Dermis blood vessel endothelial cell (primary cell): Measurements from ENCODE around the gene CACNG7. TPM values are rescaled to one million over a fixed set of nuclear protein-coding genes. Genes with fewer than 3 reads are reported as not detected.

Experiments
- DNase-seq: peaks from one replicate; pipeline ENCODE4 v3.0.0; 2010
- total RNA-seq: library from RNA; depleted of rRNA; stranded (reverse); fragments of >200 nt; gene quantifications from 2 replicates; pipeline ENCODE4 v1.2.3, GENCODE V29; 2014

The CACNG7 gene
- total RNA-seq, 1 donor from 2014 or later, result not detected

DNA sequence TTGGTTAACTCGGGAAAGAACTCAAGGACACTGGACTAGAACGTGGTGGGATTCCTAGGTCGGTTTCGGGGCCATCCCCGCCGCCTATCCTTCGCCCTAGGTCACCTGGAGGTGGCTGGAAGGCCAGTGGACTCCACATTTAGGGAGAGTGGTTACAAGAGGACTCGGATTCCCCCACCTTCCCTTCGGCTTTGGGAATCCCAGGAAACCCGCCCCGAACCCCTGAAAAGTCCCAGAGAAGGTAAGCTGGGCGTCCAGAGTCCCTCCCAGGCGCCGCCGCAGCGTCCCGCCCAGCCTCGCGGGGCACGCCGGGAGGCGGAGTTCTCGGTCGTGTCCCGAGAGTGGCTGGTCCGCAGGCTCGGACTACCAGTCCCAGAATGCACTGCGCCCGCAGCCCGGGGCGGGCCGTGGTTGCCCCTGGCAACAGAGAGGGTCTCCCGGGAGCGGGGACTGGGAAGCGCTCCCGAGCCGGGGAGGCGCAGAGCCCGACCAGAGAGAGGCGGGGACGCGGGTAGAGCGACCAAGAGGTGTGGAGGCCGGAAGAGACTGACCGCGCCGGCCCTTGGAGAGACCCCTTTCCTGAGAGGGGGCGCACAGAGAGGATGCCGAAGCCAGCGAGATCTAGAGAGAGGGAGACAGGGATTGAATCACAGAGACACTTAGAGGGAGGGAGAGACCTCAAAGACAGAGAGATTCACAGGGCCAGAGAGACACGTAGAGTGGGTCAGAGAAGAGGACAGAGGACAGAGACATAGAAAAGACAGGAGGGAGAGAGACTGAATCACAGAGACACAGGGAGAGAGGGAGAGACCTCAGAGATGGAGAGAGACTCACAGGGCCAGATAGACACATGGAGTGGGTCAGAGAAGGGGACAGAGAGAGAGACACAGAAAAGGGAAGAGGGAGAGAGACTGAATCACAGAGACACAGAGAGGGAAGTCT lies 29.7 kb upstream of the CACNG7 start:
- DNase-seq, result peak; percentile 90

DNA sequence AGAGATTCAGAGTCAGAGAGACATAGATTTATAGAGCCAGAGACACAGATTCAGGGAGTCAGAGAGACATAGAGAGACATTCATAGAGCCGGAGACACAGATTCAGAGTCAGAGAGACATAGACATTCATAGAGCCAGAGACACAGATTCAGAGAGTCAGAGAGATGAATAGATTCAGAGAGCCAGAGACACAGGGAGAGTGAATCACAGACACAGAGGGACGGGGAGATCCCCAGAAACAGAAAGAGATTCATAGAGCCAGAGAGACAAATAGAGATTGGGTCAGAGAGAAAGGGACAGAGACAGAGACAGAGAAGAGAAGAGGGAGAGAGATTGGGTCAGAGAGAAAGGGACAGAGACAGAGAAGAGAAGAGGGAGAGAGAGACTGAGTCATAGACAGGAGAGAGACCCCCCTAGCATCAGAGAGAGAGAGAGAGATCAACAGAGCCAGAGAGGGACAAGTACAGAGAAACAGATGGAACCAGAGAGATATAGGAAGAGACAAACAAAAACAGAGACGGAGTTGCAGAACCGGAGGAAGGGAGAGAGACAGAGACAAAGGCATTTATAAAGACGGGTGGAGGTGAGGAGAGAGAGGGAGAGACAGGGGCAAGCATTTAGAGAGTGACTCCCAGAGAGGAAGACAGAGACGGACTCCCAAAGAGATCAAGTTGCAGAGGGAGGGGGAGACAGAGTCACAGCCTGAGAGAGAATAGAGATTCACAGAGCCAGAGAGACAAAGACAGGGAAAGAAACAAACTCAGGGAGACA lies 28.2 kb upstream of the CACNG7 start:
- DNase-seq, result no peak

DNA sequence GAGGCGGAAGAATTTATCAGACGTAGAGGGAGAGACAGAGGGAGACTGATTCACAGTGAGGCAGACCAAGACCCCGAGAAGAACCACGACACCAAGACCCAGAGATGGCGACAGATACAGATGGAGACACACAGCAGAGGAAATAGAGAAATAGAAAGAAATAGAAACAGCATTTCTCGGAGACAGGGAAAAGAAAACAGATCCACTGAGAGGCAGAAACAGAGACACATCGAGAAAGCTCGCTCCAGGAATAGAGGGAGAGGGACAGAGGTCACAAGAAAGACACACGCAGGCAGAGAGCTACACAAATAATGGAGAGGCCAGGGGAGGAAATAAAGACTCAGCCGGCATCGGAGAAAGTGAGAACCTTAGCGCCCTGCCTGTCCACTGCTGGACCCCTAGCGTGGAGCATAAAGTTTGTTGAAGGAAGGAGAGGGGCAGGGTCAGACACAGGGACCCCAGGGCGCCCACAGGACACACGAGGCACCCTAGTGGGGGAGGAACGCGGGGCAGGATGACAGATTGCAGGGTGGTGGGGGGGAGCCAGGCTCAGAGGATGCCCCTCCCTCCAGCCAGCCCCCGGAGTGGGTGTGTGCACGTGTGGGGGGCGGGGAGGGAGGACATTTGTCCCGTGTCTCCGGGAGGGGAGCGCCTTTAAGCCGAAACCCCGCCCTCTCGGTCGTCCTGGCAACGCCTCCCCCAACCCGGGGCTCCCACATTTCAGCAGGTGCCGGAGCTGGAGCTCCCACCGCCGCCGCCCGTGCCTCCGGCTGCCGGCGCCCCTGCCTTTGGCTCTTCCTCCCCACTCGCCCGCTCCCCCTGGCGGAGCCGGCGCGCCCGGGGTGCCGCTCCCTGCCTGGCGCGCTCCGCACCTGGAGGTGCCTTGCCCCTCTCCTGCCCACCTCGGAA lies 27.3 kb upstream of the CACNG7 start, which contains the start of gene PRKCG:
Gene PRKCG, plus strand, starts transcription at position 716 of the 909 bp plus-strand sequence. CDS start 298 bp downstream, outside the sequence.
- peak; percentile 35 for DNase-seq

DNA sequence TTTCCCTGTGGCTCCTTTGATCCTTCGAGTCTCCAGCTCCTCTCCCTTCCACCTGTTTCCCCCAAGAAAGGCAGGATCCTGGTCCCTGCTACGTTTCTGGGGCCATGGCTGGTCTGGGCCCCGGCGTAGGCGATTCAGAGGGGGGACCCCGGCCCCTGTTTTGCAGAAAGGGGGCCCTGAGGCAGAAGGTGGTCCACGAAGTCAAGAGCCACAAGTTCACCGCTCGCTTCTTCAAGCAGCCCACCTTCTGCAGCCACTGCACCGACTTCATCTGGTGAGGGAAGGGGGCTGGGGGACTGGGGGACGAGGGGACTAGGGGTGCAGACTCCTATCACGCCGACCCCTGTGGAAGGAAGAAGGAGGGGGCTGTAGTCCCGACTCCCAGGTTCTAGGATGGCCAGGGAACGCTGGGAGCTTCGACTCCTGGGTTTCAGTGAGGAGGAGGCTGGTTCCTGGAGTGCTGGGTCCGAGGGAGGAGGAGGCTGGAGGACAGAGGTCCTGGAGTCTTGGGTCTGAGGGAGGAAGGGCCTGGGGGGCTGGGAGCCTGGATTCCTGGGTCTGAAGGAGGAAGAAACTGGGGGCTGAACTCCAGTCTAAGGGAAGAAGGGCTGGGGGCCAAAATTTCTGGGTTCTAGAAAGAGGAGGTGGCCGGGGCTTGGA lies 26.6 kb upstream of the CACNG7 start:
- DNase-seq, result no peak

DNA sequence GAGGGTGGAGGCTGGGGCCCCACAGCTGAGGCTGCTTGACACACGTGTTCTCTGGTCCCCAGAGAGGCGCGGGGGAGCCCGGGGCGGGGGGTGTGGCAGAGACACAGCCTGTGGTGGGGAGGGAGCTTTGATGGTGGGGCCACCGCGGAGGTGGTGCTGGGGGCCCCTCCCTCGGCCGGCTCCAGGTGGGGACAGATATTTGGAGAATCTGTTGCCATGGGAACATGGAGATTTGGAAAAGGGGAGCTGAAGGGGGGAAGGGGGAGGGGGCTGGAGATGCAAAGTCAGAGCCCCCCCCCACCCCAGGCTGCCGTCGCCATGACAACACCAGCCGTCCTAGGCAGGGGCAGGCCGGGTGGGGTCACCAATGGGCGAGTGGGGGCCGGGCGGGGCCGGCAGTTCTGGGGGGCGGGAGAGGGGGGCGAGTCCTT lies 25.8 kb upstream of the CACNG7 start:
- DNase-seq, result no peak

DNA sequence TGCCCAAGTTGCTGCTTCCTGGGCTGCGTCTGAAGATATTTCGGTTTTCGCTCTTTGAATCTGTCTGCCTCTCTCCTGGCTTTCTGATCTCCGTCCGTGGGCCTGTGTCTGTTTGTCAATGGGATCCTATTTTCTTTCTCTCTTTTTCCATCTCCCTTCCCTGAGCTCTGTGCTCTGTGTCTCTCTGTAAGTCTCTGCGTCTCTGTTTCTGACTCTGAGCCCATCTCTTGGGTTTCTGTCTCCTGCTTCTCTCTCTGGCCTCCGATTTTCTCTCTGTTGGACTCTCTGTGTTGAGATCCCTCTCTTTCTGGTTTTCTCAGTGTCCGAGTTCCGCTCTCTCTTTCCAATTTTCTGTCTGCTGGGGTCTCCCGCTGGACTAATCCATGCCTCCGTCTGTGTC lies 25.3 kb upstream of the CACNG7 start:
- DNase-seq, result no peak

DNA sequence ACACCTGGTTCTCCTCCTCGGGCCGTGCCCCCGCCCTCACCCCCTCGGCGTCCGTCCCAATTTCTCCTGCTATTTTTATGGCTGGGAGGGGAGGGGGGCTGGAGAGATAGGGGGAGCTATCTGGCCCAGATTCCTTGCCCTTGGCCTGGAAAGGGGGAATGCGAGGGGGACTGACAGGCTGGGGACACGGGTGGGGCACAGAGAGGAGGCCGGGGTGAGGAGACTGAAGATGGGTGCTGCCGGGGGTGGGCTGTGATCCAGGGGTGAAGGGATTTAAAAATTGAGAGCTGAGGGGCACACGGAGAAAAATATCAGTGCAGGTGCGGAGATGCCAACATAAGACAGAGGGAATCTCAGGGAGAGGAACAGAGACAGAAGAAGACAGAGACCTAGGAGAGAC lies 24.8 kb upstream of the CACNG7 start:
- no peak for DNase-seq

DNA sequence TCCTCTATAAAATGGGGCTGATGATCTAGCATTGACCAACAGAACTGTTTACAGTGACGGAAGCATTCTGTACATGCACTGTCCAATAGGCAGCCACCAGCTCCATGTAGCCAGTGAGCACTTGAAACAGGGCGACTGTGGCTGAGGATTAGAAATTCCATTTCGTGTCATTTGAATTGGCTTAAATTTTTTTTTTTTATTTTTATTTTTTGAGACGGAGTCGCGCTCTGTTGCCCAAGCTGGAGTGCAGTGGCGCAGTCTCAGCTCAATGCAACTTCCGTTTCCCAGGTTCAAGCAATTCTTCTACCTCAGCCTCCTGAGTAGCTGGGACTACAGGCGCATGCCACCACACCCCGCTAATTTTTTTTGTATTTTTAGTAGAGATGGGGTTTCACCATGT lies 24.0 kb upstream of the CACNG7 start:
- DNase-seq, result no peak

DNA sequence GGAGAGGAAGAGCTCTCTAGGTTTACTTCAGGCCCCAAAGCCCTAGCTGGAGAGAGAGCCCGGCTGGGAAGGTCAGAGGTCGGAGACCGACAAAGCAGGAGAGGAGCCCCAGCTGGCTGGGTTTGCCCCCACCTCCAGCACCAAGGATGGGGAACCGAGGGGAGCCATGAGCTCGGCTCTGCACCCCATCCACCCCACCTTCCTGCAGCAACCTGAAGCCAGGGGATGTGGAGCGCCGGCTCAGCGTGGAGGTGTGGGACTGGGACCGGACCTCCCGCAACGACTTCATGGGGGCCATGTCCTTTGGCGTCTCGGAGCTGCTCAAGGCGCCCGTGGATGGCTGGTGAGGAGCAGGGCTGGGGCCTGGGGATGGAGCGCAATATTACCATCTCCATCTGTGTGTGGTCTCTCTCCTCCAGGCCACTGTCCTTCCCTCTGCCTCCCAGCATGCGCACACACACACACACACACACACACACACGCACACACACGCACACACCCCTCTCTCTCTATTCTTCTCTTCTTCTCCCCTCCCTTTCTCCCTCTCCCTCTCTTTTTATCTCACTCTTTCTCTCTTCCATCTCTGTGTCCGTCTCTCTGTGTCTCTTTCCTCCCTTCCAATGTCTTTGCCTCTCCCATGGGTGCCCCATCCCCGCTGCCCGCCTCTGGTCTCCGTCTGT lies 16.6 kb upstream of the CACNG7 start:
- DNase-seq, result no peak

DNA sequence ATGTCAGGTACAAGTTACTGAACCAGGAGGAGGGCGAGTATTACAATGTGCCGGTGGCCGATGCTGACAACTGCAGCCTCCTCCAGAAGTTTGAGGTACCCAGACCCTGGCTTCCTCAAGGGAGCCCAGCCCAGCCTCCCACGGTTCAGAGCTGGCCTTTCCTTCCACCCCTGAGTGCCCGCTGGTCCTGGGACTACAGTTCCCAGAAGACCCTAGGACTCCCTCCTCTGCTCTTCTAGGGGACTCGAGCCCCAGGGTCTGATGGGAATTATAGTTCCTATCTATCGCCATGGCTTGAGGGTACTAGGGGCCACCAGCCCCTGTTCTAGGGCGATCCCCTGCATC lies 16.1 kb upstream of the CACNG7 start:
- no peak for DNase-seq

DNA sequence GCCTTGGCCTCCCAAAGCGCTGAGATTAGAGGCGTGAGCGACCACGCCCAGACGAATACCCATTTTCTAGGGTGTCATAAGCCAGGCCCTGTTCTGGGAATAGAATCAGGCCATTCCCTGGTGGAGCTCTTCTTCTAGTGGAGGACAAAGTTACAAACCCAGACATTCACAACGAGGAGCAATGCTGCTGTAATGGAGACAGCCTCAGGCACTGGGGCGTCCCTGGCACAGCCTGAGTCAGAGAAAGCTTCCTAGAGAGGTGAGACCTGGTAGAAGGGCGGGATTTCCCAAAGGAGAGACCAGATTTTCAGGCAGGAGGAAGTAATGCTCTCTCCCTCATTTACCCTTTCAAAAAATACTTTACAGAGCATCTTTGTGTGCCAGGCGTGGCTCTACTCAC lies 14.4 kb upstream of the CACNG7 start:
- DNase-seq, result no peak

DNA sequence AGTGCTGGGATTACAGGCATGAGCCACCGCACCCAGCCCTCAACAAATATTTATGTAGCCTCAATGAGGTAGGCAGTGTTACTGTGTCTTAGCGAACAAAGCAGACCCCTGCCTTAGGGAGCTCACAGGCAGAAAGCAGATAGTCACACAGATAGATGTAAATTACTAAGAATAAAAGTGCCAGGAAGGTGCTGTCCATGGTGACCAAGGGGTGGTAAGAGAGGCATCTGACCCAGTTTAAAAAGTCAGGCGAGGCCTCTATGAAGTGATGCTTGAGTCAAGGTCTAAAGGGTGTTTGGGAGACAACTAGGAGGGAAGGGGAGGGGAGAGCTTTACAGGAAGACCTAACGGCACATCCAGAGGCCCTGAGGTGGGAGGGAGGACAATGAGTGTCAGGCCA lies 12.4 kb upstream of the CACNG7 start:
- no peak for DNase-seq

DNA sequence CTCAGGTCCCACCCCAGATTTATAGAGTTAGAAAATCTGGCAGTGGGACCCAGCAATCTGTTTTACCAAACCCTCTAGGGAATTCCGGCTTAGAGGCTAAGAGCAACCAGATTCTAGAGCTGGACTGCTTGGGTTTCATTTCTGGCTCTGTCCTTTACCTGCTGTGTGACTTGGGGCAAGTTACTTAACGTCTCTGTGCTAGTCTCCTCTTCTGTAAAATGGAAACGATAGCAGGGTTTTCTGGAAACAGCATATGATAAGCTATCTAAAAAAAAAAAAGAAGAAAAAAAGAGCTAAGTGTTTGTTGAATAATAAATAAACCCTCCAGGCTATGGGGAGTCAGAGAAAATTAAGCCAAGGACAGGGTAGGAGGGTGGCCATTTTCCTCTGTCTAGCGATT lies 11.6 kb upstream of the CACNG7 start:
- no peak for DNase-seq

DNA sequence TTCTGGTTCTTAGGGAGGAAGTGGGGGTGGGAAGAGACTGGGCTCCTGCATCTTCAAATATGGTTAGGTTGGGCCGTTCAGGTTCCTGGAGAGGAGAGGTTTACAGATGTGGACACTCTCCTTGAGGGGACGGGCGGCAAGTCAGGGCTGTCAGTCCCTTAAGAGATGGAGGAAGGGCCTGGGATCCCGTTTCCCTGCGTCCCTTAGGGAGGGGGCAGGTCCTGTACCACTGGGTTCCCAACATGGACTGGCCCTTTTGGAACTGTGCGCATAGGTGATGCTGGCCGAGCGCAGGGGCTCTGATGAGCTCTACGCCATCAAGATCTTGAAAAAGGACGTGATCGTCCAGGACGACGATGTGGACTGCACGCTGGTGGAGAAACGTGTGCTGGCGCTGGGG lies 10.9 kb upstream of the CACNG7 start:
- DNase-seq, result no peak

DNA sequence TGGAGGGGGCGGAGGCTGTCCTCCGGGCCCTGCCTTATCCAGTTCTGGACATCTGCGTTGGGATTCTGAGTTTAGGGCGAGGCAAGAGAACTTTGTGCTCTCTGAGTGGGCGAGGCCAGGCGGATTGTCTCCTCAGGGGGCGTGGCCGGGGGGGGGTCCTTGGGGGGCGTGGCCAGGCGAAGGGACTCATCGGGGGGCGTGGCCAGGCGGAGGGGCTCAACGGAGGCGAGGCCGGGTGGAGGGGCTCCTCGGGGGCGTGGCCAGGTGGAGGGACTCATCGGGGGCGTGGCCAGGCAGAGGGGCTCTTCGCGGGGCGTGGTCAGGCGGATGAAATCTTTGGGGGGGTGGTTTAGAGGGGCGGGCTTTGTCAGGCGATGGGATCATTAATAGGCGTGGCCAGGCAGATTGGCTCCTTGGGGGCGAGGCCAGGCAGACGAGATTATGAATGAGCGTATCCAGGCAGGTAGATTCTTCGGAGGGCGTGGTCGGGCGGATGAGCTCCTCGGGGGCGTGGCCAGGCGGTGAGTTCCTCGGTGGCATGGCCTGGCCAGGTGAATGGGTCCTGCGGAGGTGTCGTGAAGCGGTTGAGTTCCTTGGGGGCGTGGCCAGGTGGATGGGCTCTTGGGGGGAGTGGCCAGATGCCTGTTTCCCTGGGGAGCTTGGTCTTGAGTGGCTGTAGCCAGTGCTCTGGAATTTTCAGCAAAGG lies 10.3 kb upstream of the CACNG7 start:
- no peak for DNase-seq

DNA sequence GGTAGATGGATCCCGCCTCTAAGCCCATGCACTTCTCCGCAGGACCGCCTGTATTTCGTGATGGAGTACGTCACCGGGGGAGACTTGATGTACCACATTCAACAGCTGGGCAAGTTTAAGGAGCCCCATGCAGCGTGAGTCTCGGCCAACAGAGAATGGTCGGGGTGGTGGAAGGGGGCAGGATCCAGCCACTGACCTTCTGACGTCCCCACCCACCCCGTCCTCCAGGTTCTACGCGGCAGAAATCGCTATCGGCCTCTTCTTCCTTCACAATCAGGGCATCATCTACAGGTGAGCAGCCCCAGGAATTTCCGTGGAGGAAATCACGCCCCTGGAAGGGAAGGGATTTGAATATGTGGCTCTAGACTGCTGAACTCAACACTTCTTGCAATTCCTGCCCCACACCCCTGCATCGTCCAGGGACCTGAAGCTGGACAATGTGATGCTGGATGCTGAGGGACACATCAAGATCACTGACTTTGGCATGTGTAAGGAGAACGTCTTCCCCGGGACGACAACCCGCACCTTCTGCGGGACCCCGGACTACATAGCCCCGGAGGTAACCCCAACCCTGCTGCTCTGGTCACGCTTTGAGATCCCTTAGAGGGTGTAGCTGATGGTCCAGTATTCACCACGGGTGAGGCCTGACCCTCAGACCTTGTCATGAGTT lies 8.8 kb upstream of the CACNG7 start:
- no peak for DNase-seq

DNA sequence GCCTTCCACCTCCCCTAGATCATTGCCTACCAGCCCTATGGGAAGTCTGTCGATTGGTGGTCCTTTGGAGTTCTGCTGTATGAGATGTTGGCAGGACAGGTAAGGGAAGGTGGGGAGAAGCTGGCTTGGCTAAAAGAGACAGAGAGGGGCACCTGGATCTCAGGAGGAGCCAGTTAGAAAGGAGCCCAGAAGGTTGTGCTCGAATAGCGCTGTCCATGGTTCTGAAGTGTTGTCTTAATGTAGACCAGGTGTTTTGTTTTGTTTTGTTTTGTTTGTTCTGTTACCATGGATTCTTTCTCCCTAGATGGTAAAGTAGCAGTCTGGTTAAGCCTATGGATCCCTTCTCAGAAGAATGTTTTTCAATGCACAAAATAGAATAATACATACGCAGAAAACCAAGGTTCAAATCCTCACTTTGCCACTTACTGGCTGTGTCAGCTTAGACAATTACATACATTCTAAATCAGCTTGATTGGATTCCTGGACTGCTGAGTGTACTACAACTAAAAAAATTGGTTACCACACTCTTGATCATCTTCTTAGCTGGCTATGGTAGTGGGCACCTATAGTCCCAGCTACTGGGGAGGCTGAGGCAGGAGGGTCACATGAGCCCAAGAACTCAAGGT lies 5.9 kb upstream of the CACNG7 start:
- DNase-seq, result peak; percentile 67

DNA sequence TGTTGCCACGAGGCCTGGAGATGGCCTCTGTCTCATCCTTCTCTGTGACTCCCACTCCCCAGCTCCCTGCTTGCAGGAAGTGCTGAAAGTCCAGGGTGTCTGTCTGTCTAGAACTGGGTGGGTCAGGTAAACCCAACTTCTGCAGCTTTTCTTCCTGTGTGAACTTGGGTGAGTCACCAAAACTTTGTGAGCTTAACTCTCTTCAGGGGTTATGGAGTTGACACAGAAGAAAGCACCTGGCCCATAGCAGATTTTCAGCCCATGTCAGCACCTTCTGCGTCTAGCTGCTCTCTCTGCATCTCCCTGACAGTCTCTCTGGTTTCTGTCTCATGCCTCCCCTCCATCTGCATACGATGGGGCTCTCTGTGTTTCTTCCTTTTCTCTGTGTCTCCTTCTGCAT lies 4.2 kb upstream of the CACNG7 start:
- DNase-seq, result no peak

DNA sequence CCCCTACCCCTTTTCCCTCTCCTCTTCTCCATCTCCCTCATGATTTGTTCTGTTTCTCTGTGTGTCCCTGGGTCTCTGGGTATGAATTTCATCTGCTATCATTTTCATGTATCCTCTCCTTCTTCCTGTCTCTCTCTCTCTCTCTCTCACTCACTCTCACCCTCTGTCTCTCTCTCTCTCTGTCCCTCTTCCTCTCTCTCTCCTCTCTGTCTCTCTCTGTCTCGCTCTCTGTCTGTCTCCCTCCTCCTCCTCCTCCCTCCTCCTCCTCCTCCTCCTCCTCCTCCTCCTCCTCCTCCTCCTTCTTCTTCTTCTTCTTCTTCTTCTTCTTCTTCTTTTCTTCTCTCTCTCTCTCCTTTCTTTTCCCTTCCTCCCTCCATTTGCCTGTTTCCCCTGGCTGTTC lies 3.3 kb upstream of the CACNG7 start:
- no peak for DNase-seq
